Stimulated activated CD4-positive, alpha-beta T cell treated with anti-CD3 and anti-CD28 coated beads, Interleukin-4, amount 100 ng/mL, for 48 hours (primary cell): ENCODE data around the gene GIPC1.
"Not testable (repeated sequence)": the region's sequence is repeated elsewhere in the genome, so short reads cannot be mapped to it uniquely, and the experiment has no call there.

Source experiments
- DNase-seq, 2 donors: peaks; one replicate each; pipeline ENCODE4 v3.0.0-alpha.2; 2020; ENCODE audit warnings: low read depth in 2 of 2

GIPC1 gene

GRCh38 chr19:14472202-14472938 lies 23.6 kb downstream of the GIPC1 start:
- peak; percentile 80 to 93 for DNase-seq

GRCh38 chr19:14471436-14472187 lies 24.3 kb downstream of the GIPC1 start:
- no peak for DNase-seq

GRCh38 chr19:14470031-14470876 lies 25.7 kb downstream of the GIPC1 start:
- DNase-seq: no peak

- DNase-seq: no peak
Observed at GRCh38 chr19:14467816-14468215, 28.1 kb downstream of the GIPC1 start.

- no peak for DNase-seq
Observed at GRCh38 chr19:14467391-14467790, 28.5 kb downstream of the GIPC1 start.

GRCh38 chr19:14463747-14464146 lies 32.2 kb downstream of the GIPC1 start:
- DNase-seq: no peak

- DNase-seq: not testable (repeated sequence)
Observed at GRCh38 chr19:14462401-14462800, 33.5 kb downstream of the GIPC1 start.

GRCh38 chr19:14460935-14461334 lies 35.0 kb downstream of the GIPC1 start:
- DNase-seq: no peak

- DNase-seq: no peak
Observed at GRCh38 chr19:14459703-14460102, 36.2 kb downstream of the GIPC1 start.

GRCh38 chr19:14452303-14452702 lies 43.6 kb downstream of the GIPC1 start:
- not testable (repeated sequence) for DNase-seq

- no peak for DNase-seq
Observed at GRCh38 chr19:14450876-14451275, 45.1 kb downstream of the GIPC1 start.

- DNase-seq: peak; percentile 79 to 83
Observed at GRCh38 chr19:14450168-14450874, 45.6 kb downstream of the GIPC1 start.

- DNase-seq: no peak
Observed at GRCh38 chr19:14449321-14449720, 46.6 kb downstream of the GIPC1 start.

- DNase-seq: no peak
Observed at GRCh38 chr19:14446336-14447036, 49.4 kb downstream of the GIPC1 start.

- no peak for DNase-seq
Observed at GRCh38 chr19:14443632-14444216, 52.2 kb downstream of the GIPC1 start.

- no peak for DNase-seq
Observed at GRCh38 chr19:14442891-14443631, 52.9 kb downstream of the GIPC1 start.

GRCh38 chr19:14441041-14441938 lies 54.6 kb downstream of the GIPC1 start:
- no peak for DNase-seq

GRCh38 chr19:14440049-14440448 lies 55.9 kb downstream of the GIPC1 start:
- DNase-seq: peak; percentile 72 to 78

- no peak for DNase-seq
Observed at GRCh38 chr19:14439014-14439413, 56.9 kb downstream of the GIPC1 start.
